ENCODE results near the gene RNPC3. TPM values are rescaled to one million over a fixed set of nuclear protein-coding genes. Genes with fewer than 3 reads are reported as not detected.

The RNPC3 gene, protein sequence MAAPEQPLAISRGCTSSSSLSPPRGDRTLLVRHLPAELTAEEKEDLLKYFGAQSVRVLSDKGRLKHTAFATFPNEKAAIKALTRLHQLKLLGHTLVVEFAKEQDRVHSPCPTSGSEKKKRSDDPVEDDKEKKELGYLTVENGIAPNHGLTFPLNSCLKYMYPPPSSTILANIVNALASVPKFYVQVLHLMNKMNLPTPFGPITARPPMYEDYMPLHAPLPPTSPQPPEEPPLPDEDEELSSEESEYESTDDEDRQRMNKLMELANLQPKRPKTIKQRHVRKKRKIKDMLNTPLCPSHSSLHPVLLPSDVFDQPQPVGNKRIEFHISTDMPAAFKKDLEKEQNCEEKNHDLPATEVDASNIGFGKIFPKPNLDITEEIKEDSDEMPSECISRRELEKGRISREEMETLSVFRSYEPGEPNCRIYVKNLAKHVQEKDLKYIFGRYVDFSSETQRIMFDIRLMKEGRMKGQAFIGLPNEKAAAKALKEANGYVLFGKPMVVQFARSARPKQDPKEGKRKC
- polyA plus RNA-seq: 54.3 TPM
- long read RNA-seq, donor 1, partial matches to known transcripts: 6 of 6 reads
- long read RNA-seq, donor 1, other reads (novel, unspliced or antisense): 0 of 6 reads
- long read RNA-seq, donor 2, partial matches to known transcripts: 12 of 15 reads
- long read RNA-seq, donor 2, other reads (novel, unspliced or antisense): 0 of 15 reads
- long read RNA-seq, donor 3: 0 reads
- long read RNA-seq, donor 4: 0 reads
- long read RNA-seq, donor 5, partial matches to known transcripts: 0 of 1 reads
- long read RNA-seq, donor 5, other reads (novel, unspliced or antisense): 0 of 1 reads
- long read RNA-seq, donor 6, partial matches to known transcripts: 6 of 8 reads
- long read RNA-seq, donor 6, other reads (novel, unspliced or antisense): 0 of 8 reads
- long read RNA-seq, donor 7, partial matches to known transcripts: 7 of 9 reads
- long read RNA-seq, donor 7, other reads (novel, unspliced or antisense): 0 of 9 reads
- long read RNA-seq, donor 8, transcript RNPC3-206 (6 exons, 686 nt): major isoform, 6 of 36 reads
- long read RNA-seq, donor 8, partial matches to known transcripts: 30 of 36 reads
- long read RNA-seq, donor 8, other reads (novel, unspliced or antisense): 0 of 36 reads
- long read RNA-seq, donor 9, partial matches to known transcripts: 34 of 37 reads
- long read RNA-seq, donor 9, other reads (novel, unspliced or antisense): 0 of 37 reads
- long read RNA-seq, donor 10, partial matches to known transcripts: 5 of 8 reads
- long read RNA-seq, donor 10, other reads (novel, unspliced or antisense): 0 of 8 reads
- long read RNA-seq, donor 11, partial matches to known transcripts: 0 of 2 reads
- long read RNA-seq, donor 11, other reads (novel, unspliced or antisense): 0 of 2 reads

DNA sequence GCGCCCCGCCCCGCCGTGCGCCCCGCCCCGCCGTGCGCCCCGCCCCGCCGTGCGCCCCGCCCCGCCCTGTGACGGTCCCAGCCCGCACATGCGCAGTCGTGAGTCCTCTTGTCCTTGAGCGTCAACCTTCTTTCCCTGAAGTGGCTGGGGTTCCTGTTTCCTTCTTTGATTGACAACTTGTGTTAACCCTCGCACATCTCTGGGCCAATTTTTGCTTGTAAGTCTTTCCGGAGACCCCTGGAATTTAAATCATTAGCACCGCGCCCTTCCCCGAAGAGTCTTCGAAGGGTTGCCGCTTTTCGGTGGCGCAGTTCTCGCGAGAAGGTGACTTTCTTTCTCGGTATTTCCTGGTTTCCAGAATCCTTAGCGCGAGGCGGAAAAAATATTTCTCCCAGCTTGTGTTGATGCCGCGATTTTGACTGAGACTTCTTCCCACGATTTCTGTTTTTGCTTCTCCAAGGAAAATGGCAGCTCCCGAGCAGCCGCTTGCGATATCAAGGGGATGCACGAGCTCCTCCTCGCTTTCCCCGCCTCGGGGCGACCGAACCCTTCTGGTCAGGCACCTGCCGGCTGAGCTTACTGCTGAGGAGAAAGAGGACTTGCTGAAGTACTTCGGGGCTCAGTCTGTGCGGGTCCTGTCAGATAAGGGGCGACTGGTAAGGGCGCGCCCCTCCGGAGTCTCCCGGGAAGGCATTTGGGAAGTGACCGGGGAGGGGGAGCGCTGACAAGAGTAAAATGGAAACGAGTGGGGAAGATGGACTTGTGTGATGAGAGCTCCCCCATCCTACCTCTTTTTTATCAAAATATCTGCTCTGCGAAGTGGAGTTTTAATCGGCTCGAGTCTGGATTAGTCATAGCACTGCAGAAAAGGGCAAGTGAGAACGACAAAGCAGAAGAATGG is at the start of gene RNPC3:
Gene RNPC3 (plus strand): TSS at position 93 of the 901 bp plus-strand sequence. CDS start 372 bp downstream, at position 465.
- H3K4me3 ChIP-seq (ENCODE audit: low read length): peak within 1 kb of the TSS; percentile 85
- peak; percentile 84 to 94 for DNase-seq
- 0% methylated on average over 1 of the region's 62 CpGs for WGBS (ENCODE audit: insufficient coverage, low lambda C conversion rate)

GRCh38 chr1:103477101-103477500 is 48.4 kb upstream of the RNPC3 start:
- Histone ChIP-seq H3K27ac (ENCODE audit: low read length) (no peak overlapping the region), H3K4me3 (ENCODE audit: low read length) (no peak overlapping the region), H3K36me3 (ENCODE audit: control insufficient read depth, insufficient read depth, low read length) (no peaks in the 10 kb centered on the region), H3K27me3 (ENCODE audit: control insufficient read depth, insufficient read depth, low read length) (no peaks in the 10 kb centered on the region), H3K4me1 (ENCODE audit: control insufficient read depth, insufficient read depth, low read length) (no peaks in the 10 kb centered on the region), H3K9me3 (ENCODE audit: control insufficient read depth, low read depth, low read length) (no peaks in the 10 kb centered on the region)
- no peak for DNase-seq

More for the DNA sequence above, at the start of gene RNPC3:
- Histone ChIP-seq H3K36me3 (ENCODE audit: control insufficient read depth, insufficient read depth, low read length) (peaks cover 9% of the 10 kb centered on the region), H3K27ac (ENCODE audit: low read length) (peak within 1 kb of the TSS; percentile 95), H3K4me1 (ENCODE audit: control insufficient read depth, insufficient read depth, low read length) (peaks cover 21% of the 10 kb centered on the region), H3K27me3 (ENCODE audit: control insufficient read depth, insufficient read depth, low read length) (no peaks in the 10 kb centered on the region), H3K9me3 (ENCODE audit: control insufficient read depth, low read depth, low read length) (no peaks in the 10 kb centered on the region)

DNA sequence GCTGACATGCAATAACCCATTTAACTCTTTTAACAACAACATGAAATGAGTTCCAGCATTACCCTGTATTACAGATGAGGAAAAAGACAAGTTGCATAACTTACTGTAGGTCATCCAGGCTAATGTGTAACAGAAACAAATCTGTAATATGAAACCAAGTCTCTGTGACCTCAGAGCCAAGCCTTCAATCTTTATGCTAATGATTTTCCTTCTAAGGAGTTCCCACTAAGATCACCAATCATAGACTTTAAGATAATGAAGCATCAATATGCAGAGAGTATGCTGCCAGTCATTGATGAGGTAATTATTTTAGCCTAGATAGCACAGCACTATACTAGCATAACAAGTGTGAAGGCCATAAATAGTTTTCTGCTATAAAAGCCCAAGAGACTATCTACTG is 35.6 kb upstream of the RNPC3 start:
- Histone ChIP-seq H3K27ac (ENCODE audit: low read length) (no peak overlapping the region), H3K27me3 (ENCODE audit: control insufficient read depth, insufficient read depth, low read length) (no peaks in the 10 kb centered on the region), H3K4me3 (ENCODE audit: low read length) (no peak overlapping the region), H3K4me1 (ENCODE audit: control insufficient read depth, insufficient read depth, low read length) (no peaks in the 10 kb centered on the region), H3K36me3 (ENCODE audit: control insufficient read depth, insufficient read depth, low read length) (no peaks in the 10 kb centered on the region), H3K9me3 (ENCODE audit: control insufficient read depth, low read depth, low read length) (no peaks in the 10 kb centered on the region)
- peak; percentile 60 to 69 for DNase-seq

- no peak overlapping the region for H3K4me3 ChIP-seq (ENCODE audit: low read length)
- DNase-seq: no peak
- no peaks in the 10 kb centered on the region for H3K4me1 ChIP-seq (ENCODE audit: control insufficient read depth, insufficient read depth, low read length)
- no CpG with 5 or more reads among the region's 1 CpG for WGBS (ENCODE audit: insufficient coverage, low lambda C conversion rate)
- no peaks in the 10 kb centered on the region for H3K9me3 ChIP-seq (ENCODE audit: control insufficient read depth, low read depth, low read length)
- no peak overlapping the region for H3K27ac ChIP-seq (ENCODE audit: low read length)
- H3K27me3 ChIP-seq (ENCODE audit: control insufficient read depth, insufficient read depth, low read length): no peaks in the 10 kb centered on the region
- no peaks in the 10 kb centered on the region for H3K36me3 ChIP-seq (ENCODE audit: control insufficient read depth, insufficient read depth, low read length)
Observed at GRCh38 chr1:103492003-103492625, 33.4 kb upstream of the RNPC3 start.

DNA sequence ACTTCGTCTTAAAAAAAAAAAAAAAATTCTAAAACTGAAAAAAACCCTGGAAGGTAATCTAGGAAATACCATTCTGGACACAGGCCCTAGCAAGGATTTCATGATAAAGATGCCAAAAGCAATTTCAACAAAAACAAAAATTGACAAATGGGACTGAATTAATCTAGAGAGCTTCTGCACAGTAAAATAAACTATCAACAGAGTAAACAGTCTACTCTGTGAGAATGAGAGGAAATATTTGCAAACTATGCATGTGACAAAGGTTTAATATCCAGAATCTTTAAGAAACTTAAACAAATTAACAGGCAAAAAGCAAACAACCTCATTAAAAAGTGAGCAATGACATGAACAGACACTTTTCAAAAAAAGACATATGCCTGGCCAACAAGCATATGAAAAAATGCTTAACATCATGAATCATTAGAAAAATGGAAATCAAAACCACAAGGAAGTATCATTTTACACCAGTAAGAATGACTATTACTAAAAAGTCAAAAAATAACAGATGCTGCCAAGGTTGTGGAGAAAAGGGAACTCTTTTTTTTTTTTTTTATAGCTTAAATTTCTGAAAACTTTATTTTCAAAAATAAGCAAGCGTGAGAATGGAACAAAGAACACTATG is 29.4 kb upstream of the RNPC3 start:
- Histone ChIP-seq H3K27ac (ENCODE audit: low read length) (no peak overlapping the region), H3K36me3 (ENCODE audit: control insufficient read depth, insufficient read depth, low read length) (no peaks in the 10 kb centered on the region), H3K27me3 (ENCODE audit: control insufficient read depth, insufficient read depth, low read length) (no peaks in the 10 kb centered on the region), H3K4me1 (ENCODE audit: control insufficient read depth, insufficient read depth, low read length) (no peaks in the 10 kb centered on the region), H3K4me3 (ENCODE audit: low read length) (no peak overlapping the region), H3K9me3 (ENCODE audit: control insufficient read depth, low read depth, low read length) (no peaks in the 10 kb centered on the region)
- DNase-seq: no peak
- WGBS (ENCODE audit: insufficient coverage, low lambda C conversion rate): no CpG with 5 or more reads among the region's 2 CpGs

GRCh38 chr1:103497404-103497803 is 28.1 kb upstream of the RNPC3 start:
- H3K4me3 ChIP-seq (ENCODE audit: low read length): no peak overlapping the region
- H3K36me3 ChIP-seq (ENCODE audit: control insufficient read depth, insufficient read depth, low read length): no peaks in the 10 kb centered on the region
- no peak for DNase-seq
- H3K27me3 ChIP-seq (ENCODE audit: control insufficient read depth, insufficient read depth, low read length): no peaks in the 10 kb centered on the region
- no peaks in the 10 kb centered on the region for H3K9me3 ChIP-seq (ENCODE audit: control insufficient read depth, low read depth, low read length)
- H3K4me1 ChIP-seq (ENCODE audit: control insufficient read depth, insufficient read depth, low read length): no peaks in the 10 kb centered on the region
- H3K27ac ChIP-seq (ENCODE audit: low read length): no peak overlapping the region

DNA sequence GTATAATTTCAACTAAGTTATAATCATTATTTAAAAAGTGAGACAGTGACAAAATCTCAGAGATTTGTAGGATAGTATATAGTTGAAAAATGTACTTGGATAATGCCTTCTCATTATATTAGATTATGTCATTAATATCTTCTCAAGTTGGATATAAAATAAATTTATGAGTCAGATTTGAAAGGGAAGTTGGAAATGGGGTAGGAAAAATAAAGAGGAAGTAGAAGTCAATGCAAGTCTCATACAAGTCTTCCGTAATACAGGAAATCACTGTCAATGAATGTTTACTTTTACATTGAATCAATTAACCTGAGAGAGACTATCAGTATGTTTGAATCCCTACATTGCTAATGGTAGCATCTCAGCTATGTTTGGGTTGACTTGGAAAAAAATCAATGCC is 16.2 kb upstream of the RNPC3 start:
- Histone ChIP-seq H3K4me3 (ENCODE audit: low read length) (no peak overlapping the region), H3K4me1 (ENCODE audit: control insufficient read depth, insufficient read depth, low read length) (no peaks in the 10 kb centered on the region), H3K36me3 (ENCODE audit: control insufficient read depth, insufficient read depth, low read length) (no peaks in the 10 kb centered on the region), H3K9me3 (ENCODE audit: control insufficient read depth, low read depth, low read length) (peaks cover 3% of the 10 kb centered on the region), H3K27me3 (ENCODE audit: control insufficient read depth, insufficient read depth, low read length) (no peaks in the 10 kb centered on the region), H3K27ac (ENCODE audit: low read length) (no peak overlapping the region)
- WGBS (ENCODE audit: insufficient coverage, low lambda C conversion rate): 89% methylated on average over 1 of the region's 1 CpG
- no peak for DNase-seq

DNA sequence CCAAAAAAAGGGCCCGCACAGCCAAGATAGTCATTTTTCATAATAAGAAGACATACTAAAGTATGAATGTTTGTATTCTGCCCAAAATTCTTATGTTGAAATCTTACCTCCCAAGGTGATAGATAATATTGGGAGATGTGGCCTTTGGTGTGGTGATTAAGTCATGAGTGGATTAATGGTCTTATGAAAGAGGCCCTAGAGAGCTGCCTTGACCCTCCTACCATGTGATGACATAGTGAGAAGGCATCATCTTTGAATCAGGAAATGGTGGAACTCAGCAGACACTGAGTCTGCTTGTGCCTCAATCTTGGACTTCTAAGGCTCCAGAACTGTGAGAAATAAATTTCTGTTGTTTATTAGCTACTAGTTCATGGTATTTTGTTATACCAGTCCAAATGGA is 11.8 kb upstream of the RNPC3 start:
- no peaks in the 10 kb centered on the region for H3K4me1 ChIP-seq (ENCODE audit: control insufficient read depth, insufficient read depth, low read length)
- WGBS (ENCODE audit: insufficient coverage, low lambda C conversion rate): 100% methylated on average over 1 of the region's 1 CpG
- no peak for DNase-seq
- H3K36me3 ChIP-seq (ENCODE audit: control insufficient read depth, insufficient read depth, low read length): no peaks in the 10 kb centered on the region
- H3K9me3 ChIP-seq (ENCODE audit: control insufficient read depth, low read depth, low read length): peaks cover 3% of the 10 kb centered on the region
- H3K27me3 ChIP-seq (ENCODE audit: control insufficient read depth, insufficient read depth, low read length): no peaks in the 10 kb centered on the region
- H3K27ac ChIP-seq (ENCODE audit: low read length): no peak overlapping the region
- H3K4me3 ChIP-seq (ENCODE audit: low read length): no peak overlapping the region

DNA sequence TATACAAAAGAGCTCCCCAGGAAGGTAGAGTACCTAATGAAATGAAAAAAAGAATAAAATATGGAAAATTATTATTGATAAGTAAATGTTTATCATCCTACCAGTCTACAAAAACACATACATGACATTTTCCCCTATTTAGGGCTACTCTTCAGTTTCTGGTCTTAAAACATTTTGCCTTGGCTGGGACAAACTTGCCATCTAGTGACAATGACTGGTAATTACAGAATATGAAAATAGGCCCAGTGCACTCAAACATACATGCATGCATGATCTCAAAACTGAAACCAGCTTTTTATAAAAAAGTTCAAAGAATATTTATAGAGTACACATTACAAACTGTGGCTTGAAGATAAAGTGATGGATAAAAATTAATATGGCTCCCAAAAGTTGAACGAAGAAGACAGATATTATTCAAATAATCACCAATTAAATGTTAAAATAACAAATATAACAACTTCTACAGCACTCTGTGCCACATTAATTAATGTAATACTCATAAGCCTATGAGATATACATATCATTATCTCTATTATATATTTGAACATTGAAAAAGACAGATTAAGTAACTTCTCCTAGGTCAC is 10.5 kb upstream of the RNPC3 start:
- H3K36me3 ChIP-seq (ENCODE audit: control insufficient read depth, insufficient read depth, low read length): no peaks in the 10 kb centered on the region
- no peaks in the 10 kb centered on the region for H3K27me3 ChIP-seq (ENCODE audit: control insufficient read depth, insufficient read depth, low read length)
- peaks cover 3% of the 10 kb centered on the region for H3K9me3 ChIP-seq (ENCODE audit: control insufficient read depth, low read depth, low read length)
- H3K27ac ChIP-seq (ENCODE audit: low read length): no peak overlapping the region
- no peak overlapping the region for H3K4me3 ChIP-seq (ENCODE audit: low read length)
- H3K4me1 ChIP-seq (ENCODE audit: control insufficient read depth, insufficient read depth, low read length): no peaks in the 10 kb centered on the region
- no CpG with 5 or more reads among the region's 1 CpG for WGBS (ENCODE audit: insufficient coverage, low lambda C conversion rate)
- DNase-seq: peak; percentile 11 to 32
